Measurements from ENCODE around the gene FSTL4. TPM values are rescaled to one million over a fixed set of nuclear protein-coding genes. Genes with fewer than 3 reads are reported as not detected.

Gene FSTL4
- total and polyA plus RNA-seq, 2 of the 4 experiments (the other 2 are of a cell fraction), result 0.18 TPM; not detected in 1

GRCh38 chr5:133257977-133258376 lies 354.4 kb downstream of the FSTL4 start:
- Histone ChIP-seq H3K79me1 (ENCODE audit: low read depth in 1 of 2, low read length in 2 of 2) (no peaks in the 10 kb centered on the region), H3K23ac (ENCODE audit: low read depth, low read length) (no peak overlapping the region), H2BK15ac (ENCODE audit: low read depth, low read length) (no peak overlapping the region), H3K56ac (ENCODE audit: extremely low read depth, insufficient read depth, low read length) (no peak overlapping the region), H3K27ac (ENCODE audit: insufficient read depth, low read length) (no peak overlapping the region), H4K91ac (ENCODE audit: insufficient read depth, low read depth, low read length) (no peak overlapping the region), H3K14ac (replicated peaks; ENCODE audit: low read depth, low read length) (no peak overlapping the region), H3K9me3 (ENCODE audit: control insufficient read depth, insufficient read depth, low read length) (no peaks in the 10 kb centered on the region), H4K5ac (ENCODE audit: low read depth, low read length) (no peak overlapping the region), H3K36me3 (ENCODE audit: control insufficient read depth, insufficient read depth, low read length) (no peaks in the 10 kb centered on the region), H3K9me1 (ENCODE audit: insufficient read depth, low read length) (no peaks in the 10 kb centered on the region; the same call in 1 of the 2 replicates), H3K4me3 (ENCODE audit: insufficient read depth, low read depth, low read length) (no peak overlapping the region), H2AFZ (replicated peaks; ENCODE audit: low read length, poor library complexity) (no peak overlapping the region), H3K4me2 (ENCODE audit: low read depth, low read length) (no peak overlapping the region), H3K9ac (ENCODE audit: low read depth, low read length) (no peak overlapping the region), H2BK20ac (ENCODE audit: low read depth, low read length) (no peak overlapping the region), H2BK5ac (ENCODE audit: low read depth, low read length, poor library complexity, severe bottlenecking) (no peak overlapping the region), H2AK9ac (replicated peaks; ENCODE audit: low read depth, low read length, poor library complexity) (no peak overlapping the region), H3K4me1 (ENCODE audit: control insufficient read depth, insufficient read depth, low read length) (no peaks in the 10 kb centered on the region; the same call in 1 of the 2 replicates), H2AK5ac (ENCODE audit: low read depth, low read length) (no peak overlapping the region), H4K20me1 (ENCODE audit: insufficient read depth, low read length) (no peaks in the 10 kb centered on the region), H3K27me3 (ENCODE audit: control insufficient read depth, insufficient read depth, low read length) (peaks cover 38% of the 10 kb centered on the region), H3K4ac (ENCODE audit: low read depth, low read length) (no peak overlapping the region), H2BK120ac (ENCODE audit: low read depth, low read length) (no peak overlapping the region), H4K8ac (ENCODE audit: low read depth in 2 of 2, low read length in 2 of 2) (no peak overlapping the region), H3K18ac (ENCODE audit: low read depth, low read length) (no peak overlapping the region)
- no TSS peak for BruUV-seq (replicated peaks)
- POLR2A ChIA-PET (ENCODE audit: unreplicated experiment), result no interaction called here
- ATAC-seq (ENCODE audit: low read depth), result no peak
- intact Hi-C loops (cut with micrococcal nuclease), result no loop called here
- no CpG with 5 or more reads among the region's 2 CpGs for WGBS, 2 experiments (ENCODE audit: extremely low coverage in 2 of 2, insufficient read length in 1 of 2)
- in situ Hi-C loops (cut with MboI; ENCODE audit: low sequenced_read_pairs), result no loop called here
- TF ChIP-seq ELK1 (IDR thresholded peaks at IDR 0.05; ENCODE audit: borderline replicate concordance, low read depth, low read length), result no peak
- no peak for TF ChIP-seq POLR2A (IDR thresholded peaks at IDR 0.05; ENCODE audit: low read depth, low read length)
- no peak for TF ChIP-seq RCOR1 (IDR thresholded peaks at IDR 0.05; ENCODE audit: insufficient replicate concordance, low read length)
- TF ChIP-seq NFE2L2 (IDR thresholded peaks at IDR 0.05; ENCODE audit: low read depth, low read length), result no peak
- no peak for TF ChIP-seq USF2 (IDR thresholded peaks at IDR 0.05; ENCODE audit: low read depth, low read length)
- TF ChIP-seq BHLHE40 (IDR thresholded peaks at IDR 0.05; ENCODE audit: low read depth, low read length), result no peak
- dilution Hi-C loops (cut with HindIII; ENCODE audit: low sequenced_read_pairs, unreplicated experiment), result no loop called here
- no peak for DNase-seq
- CTCF ChIA-PET, result interaction anchor here (0.6 to 1.7 kb wide), 2 partner anchors 10 to 387 kb away, joined by 3 read pairs; no protein-coding TSS in a partner anchor

Measured in IMR-90 (cell line).